ENCODE results near the gene CCDC175.

Gene CCDC175

GRCh38 chr14:59478540-59478939 is 98.1 kb downstream of the CCDC175 start:
- POLR2A ChIA-PET = no interaction called here
- CTCF ChIA-PET = interaction anchor here (1.7 kb wide), 1 partner anchor 350 kb away, joined by 3 read pairs; no protein-coding TSS in a partner anchor
- DNase-seq (ENCODE audit: low read depth, low spot score) = no peak

GRCh38 chr14:59475709-59476108 is 100.9 kb downstream of the CCDC175 start:
- no peak for DNase-seq (ENCODE audit: low read depth, low spot score)
- ChIA-PET POLR2A (no interaction called here), CTCF (interaction anchor here (1.0 to 3.4 kb wide), 2 partner anchors 8 to 32 kb away, joined by 4 to 15 read pairs; partner anchors contain the start of genes JKAMP and L3HYPDH)
- no peak for TF ChIP-seq CTCF (IDR thresholded peaks at IDR 0.05; ENCODE audit: insufficient read depth, low read length, missing control alignments)
- no peak overlapping the region for H3K4me3 ChIP-seq (ENCODE audit: low read depth, low read length)

More at GRCh38 chr14:59478540-59478939, 98.1 kb downstream of the CCDC175 start:
- no peak overlapping the region for H3K4me3 ChIP-seq (ENCODE audit: low read depth, low read length)
- no peak for TF ChIP-seq CTCF (IDR thresholded peaks at IDR 0.05; ENCODE audit: insufficient read depth, low read length, missing control alignments)

DNA sequence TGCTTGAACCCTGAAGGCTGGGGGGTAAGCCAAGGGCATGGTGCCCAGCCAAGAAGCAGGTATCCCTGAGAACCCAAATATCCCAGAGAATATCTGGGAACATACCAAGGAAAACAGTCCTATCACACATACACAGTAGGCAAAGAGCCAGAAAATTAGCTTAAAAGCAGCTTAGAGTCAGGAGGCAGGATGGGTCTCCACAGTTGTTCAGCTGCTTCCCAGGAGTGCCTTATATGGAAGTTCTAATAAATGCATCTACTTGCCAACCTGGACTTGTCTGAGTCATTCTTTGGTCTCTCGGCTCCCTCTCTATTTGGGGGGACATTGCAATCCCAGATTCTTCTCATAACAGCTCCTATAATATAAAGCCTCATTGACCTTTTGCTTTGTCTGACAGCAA is 102.4 kb downstream of the CCDC175 start:
- TF ChIP-seq CTCF (IDR thresholded peaks at IDR 0.05; ENCODE audit: insufficient read depth, low read length, missing control alignments) = no peak
- H3K4me3 ChIP-seq (ENCODE audit: low read depth, low read length) = no peak overlapping the region
- CTCF ChIA-PET = interaction anchor here (1.2 to 3.4 kb wide), 3 partner anchors 10 to 345 kb away, joined by 3 to 15 read pairs (median 3); partner anchors contain the start of genes JKAMP and L3HYPDH
- POLR2A ChIA-PET = interaction anchor here (1.5 kb wide), 1 partner anchor 9 kb away, joined by 8 read pairs; the partner anchor contains the start of genes JKAMP and L3HYPDH
- DNase-seq (ENCODE audit: low read depth, low spot score) = peak; percentile 63

GRCh38 chr14:59465316-59466135 is 111.1 kb downstream of the CCDC175 start, which contains the start of gene GPR135:
Gene GPR135, minus strand, starts transcription at chr14:59465380. Its CDS starts 154 bp downstream, at chr14:59465226.
- POLR2A ChIA-PET = no interaction called here
- no peak for TF ChIP-seq CTCF (IDR thresholded peaks at IDR 0.05; ENCODE audit: insufficient read depth, low read length, missing control alignments)
- CTCF ChIA-PET = no interaction called here
- DNase-seq (ENCODE audit: low read depth, low spot score) = no peak
- peak within 1 kb of the TSS; percentile 55 for H3K4me3 ChIP-seq (ENCODE audit: low read depth, low read length)

DNA sequence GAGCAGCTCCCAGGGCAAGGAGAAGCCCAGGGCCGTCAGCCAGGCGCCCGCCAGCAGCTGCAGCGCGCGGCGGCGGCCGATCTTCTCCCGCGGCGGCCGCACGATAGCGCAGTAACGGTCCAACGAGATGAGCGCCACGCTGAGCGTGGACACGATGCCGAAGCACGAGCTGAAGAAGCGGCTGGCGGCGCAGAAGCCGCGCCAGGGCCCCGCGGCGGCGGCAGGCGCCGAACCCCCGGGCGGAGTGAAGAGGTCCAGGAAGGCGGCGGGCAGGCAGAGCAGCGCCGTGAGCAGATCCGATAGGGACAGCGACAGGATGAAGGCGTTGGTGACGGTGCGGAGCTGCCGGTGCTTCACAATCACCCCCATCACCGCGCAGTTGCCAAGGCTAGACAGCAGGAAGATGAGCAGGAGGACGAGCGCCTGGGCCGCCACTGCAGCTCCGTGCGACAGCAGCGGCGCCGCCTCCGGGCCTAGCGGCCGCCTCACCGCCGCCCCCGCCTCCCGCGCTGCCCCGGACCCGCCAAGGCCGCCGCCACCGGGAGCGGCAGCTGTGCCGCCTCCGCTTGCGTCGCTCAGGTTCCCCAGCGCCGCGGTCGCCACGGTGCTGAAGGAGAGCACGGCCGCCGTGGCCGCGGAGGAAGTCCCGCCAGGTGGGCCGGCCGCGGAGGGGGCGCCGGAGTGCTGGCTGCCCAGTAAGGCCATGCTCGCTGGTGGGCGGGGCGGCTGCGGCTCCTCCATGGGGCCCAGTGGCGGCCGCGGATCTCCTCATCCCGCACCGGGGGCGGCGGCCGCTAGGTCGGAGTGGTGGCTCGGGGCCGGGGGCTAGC is 111.9 kb downstream of the CCDC175 start:
- POLR2A ChIA-PET = no interaction called here
- H3K4me3 ChIP-seq (ENCODE audit: low read depth, low read length) = peak overlapping the region; percentile 55
- CTCF ChIA-PET = interaction anchor here (0.7 to 1.6 kb wide), 3 partner anchors 9 to 340 kb away, joined by 3 to 5 read pairs (median 4); partner anchors contain the start of genes JKAMP and L3HYPDH
- DNase-seq (ENCODE audit: low read depth, low spot score) = no peak
- no peak for TF ChIP-seq CTCF (IDR thresholded peaks at IDR 0.05; ENCODE audit: insufficient read depth, low read length, missing control alignments)
